Amniotic stem cell (primary cell): Measurements from ENCODE around the gene ZBED4.
"Not testable (repeated sequence)": the region's sequence is repeated elsewhere in the genome, so short reads cannot be mapped to it uniquely, and the experiment has no call there.

Experiments
- DNase-seq: peaks from one replicate; lab custom pipeline; 2025; lab: John Stamatoyannopoulos, UW

Gene ZBED4

GRCh38 chr22:49827271-49827852 lies 26.3 kb upstream of the ZBED4 start:
- DNase-seq: no peak

- DNase-seq: no peak
Observed at GRCh38 chr22:49827853-49828598, 25.6 kb upstream of the ZBED4 start, which contains the start of gene BRD1. BRD1 (minus strand) TSS chr22:49827873; CDS start chr22:49824317, 3,556 bp downstream.

GRCh38 chr22:49828599-49828965 lies 25.1 kb upstream of the ZBED4 start:
- DNase-seq: no peak

- DNase-seq: no peak
Observed at GRCh38 chr22:49829044-49829853, 24.4 kb upstream of the ZBED4 start.

GRCh38 chr22:49833340-49834007 lies 20.2 kb upstream of the ZBED4 start:
- DNase-seq: no peak

- DNase-seq: no peak
Observed at GRCh38 chr22:49838771-49839717, 14.6 kb upstream of the ZBED4 start.

GRCh38 chr22:49845241-49845640 lies 8.4 kb upstream of the ZBED4 start:
- DNase-seq: no peak

GRCh38 chr22:49845666-49846459 lies 7.8 kb upstream of the ZBED4 start:
- DNase-seq: no peak

GRCh38 chr22:49847751-49848689 lies 5.6 kb upstream of the ZBED4 start:
- no peak for DNase-seq

GRCh38 chr22:49848690-49849160 lies 4.9 kb upstream of the ZBED4 start:
- DNase-seq: no peak

- DNase-seq: no peak
Observed at GRCh38 chr22:49849161-49850020, 4.3 kb upstream of the ZBED4 start.

- DNase-seq: no peak
Observed at GRCh38 chr22:49850021-49850911, 3.4 kb upstream of the ZBED4 start.

GRCh38 chr22:49850959-49851802 lies 2.5 kb upstream of the ZBED4 start:
- DNase-seq: no peak

GRCh38 chr22:49852568-49852897 lies 1.1 kb upstream of the ZBED4 start:
- DNase-seq: not testable (repeated sequence)

- DNase-seq: no peak
Observed at GRCh38 chr22:49853981-49854831, 562 bp downstream of the ZBED4 start.
